SH-SY5Y (cell line): ENCODE results near the gene FKBP10.

Experiments used
- GATA2 ChIP-seq: IDR thresholded peaks from 2 replicates; pipeline ENCODE4 v1.6.1; 2011; ENCODE audit warnings: mild to moderate bottlenecking, low read depth, low read length
- GATA3 ChIP-seq: IDR thresholded peaks from 2 replicates; pipeline ENCODE4 v1.6.1; 2011; ENCODE audit warnings: low read depth, mild to moderate bottlenecking, low read length, moderate library complexity

DNA sequence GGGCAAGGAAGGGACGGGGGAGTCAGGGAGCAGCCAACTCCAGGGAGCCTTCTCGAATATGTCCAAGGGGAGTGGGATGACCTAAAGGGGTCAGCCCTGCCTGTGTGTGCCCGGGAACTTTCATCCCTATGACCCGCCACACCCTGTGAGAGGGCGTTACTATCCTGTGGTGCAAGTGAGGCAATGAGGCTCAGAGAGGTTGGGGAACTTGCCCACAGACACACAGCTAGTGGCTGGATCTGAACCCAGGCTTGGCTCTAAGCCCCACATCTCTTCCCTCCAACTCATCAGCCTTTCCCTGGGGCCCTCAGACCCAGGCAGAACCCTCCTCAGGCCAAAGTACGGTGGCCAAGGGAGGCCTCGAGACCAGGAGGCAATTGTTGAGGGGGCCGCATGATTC is 49.5 kb upstream of the FKBP10 start:
- TF ChIP-seq GATA2 (no peak), GATA3 (no peak)
